H9 (cell line): ENCODE data around the gene FHOD3. TPM values are rescaled to one million over a fixed set of nuclear protein-coding genes. Genes with fewer than 3 reads are reported as not detected.
"Not testable (repeated sequence)": the region's sequence is repeated elsewhere in the genome, so short reads cannot be mapped to it uniquely, and the experiment has no call there.

Source experiments
- DNase-seq: peaks from one replicate; pipeline ENCODE4 v3.0.0-alpha.2; 2017
- H2AFZ ChIP-seq: one replicate; pipeline ENCODE4 v1.6.1; 2013; ENCODE audit warnings: mild to moderate bottlenecking, low read length, control low read depth, moderate library complexity
- H2AK5ac ChIP-seq: 2 replicates; pipeline ENCODE4 v1.6.1; 2013; ENCODE audit warnings: low read length, control low read depth, mixed read lengths; ENCODE audit not compliant: insufficient read length
- H2BK120ac ChIP-seq: one replicate; pipeline ENCODE4 v1.6.1; 2013; ENCODE audit warnings: low read depth, mild to moderate bottlenecking, low read length, control low read depth, inconsistent platforms; ENCODE audit not compliant: poor library complexity, severe bottlenecking
- H2BK12ac ChIP-seq: 2 replicates; pipeline ENCODE4 v1.6.1; 2013; ENCODE audit warnings: low read length, control low read depth, mixed read lengths, low read depth; ENCODE audit not compliant: insufficient read length
- H2BK15ac ChIP-seq: 2 replicates; pipeline ENCODE4 v1.6.1; 2013; ENCODE audit warnings: low read depth, low read length, control low read depth
- H2BK20ac ChIP-seq: one replicate; pipeline ENCODE4 v1.6.1; 2013; ENCODE audit warnings: low read depth, mild to moderate bottlenecking, low read length, control low read depth, inconsistent platforms; ENCODE audit not compliant: poor library complexity, severe bottlenecking
- H2BK5ac ChIP-seq: 2 replicates; pipeline ENCODE4 v1.6.1; 2013; ENCODE audit warnings: low read length, control low read depth, mixed read lengths; ENCODE audit not compliant: insufficient read length
- H3K14ac ChIP-seq: 2 replicates; pipeline ENCODE4 v1.6.1; 2013; ENCODE audit warnings: low read length, control low read depth; ENCODE audit not compliant: insufficient read depth
- H3K18ac ChIP-seq: 2 replicates; pipeline ENCODE4 v1.6.1; 2013; ENCODE audit warnings: low read depth, mild to moderate bottlenecking, mixed read lengths, low read length, control low read depth; ENCODE audit not compliant: insufficient read length
- H3K23ac ChIP-seq: 2 replicates; pipeline ENCODE4 v1.6.1; 2013; ENCODE audit warnings: low read length, control low read depth, mixed read lengths, low read depth; ENCODE audit not compliant: insufficient read length
- H3K23me2 ChIP-seq: 2 replicates; pipeline ENCODE4 v1.6.1; 2013; ENCODE audit warnings: low read depth, mild to moderate bottlenecking, mixed read lengths, low read length, control low read depth; ENCODE audit not compliant: insufficient read length, poor library complexity, severe bottlenecking
- H3K27ac ChIP-seq: 2 replicates; pipeline ENCODE4 v1.5.1; 2013; ENCODE audit warnings: low read length, control low read depth, mixed read lengths, low read depth; ENCODE audit not compliant: insufficient read length
- H3K27me3 ChIP-seq: 2 replicates; pipeline ENCODE4 v1.6.1; 2013; ENCODE audit warnings: low read length, control low read depth, inconsistent platforms; ENCODE audit not compliant: insufficient read depth
- H3K4ac ChIP-seq: 2 replicates; pipeline ENCODE4 v1.6.1; 2013; ENCODE audit warnings: low read depth, mild to moderate bottlenecking, control low read depth, inconsistent platforms, low read length, moderate library complexity
- H3K4me1 ChIP-seq: 2 replicates; pipeline ENCODE4 v1.6.1; 2013; ENCODE audit warnings: low read length, control low read depth, inconsistent platforms; ENCODE audit not compliant: insufficient read depth
- H3K4me2 ChIP-seq: 2 replicates; pipeline ENCODE4 v1.6.1; 2013; ENCODE audit warnings: low read length, control low read depth, mixed read lengths; ENCODE audit not compliant: insufficient read length, insufficient read depth
- H3K56ac ChIP-seq: 2 replicates; pipeline ENCODE4 v1.6.1; 2013; ENCODE audit warnings: low read depth, mild to moderate bottlenecking, mixed read lengths, low read length, control low read depth; ENCODE audit not compliant: insufficient read length
- H3K79me1 ChIP-seq: 2 replicates; pipeline ENCODE4 v1.6.1; 2013; ENCODE audit warnings: low read depth, mild to moderate bottlenecking, moderate library complexity, low read length, control low read depth, inconsistent platforms; ENCODE audit not compliant: insufficient read depth, poor library complexity, severe bottlenecking
- H3K79me2 ChIP-seq: 2 replicates; pipeline ENCODE4 v1.6.1; 2013; ENCODE audit warnings: low read length, control low read depth, inconsistent platforms; ENCODE audit not compliant: insufficient read depth
- H3K9ac ChIP-seq: 2 replicates; pipeline ENCODE4 v1.6.1; 2013; ENCODE audit warnings: low read length, control low read depth, mixed read lengths; ENCODE audit not compliant: insufficient read length; ENCODE audit errors: extremely low read depth
- H3K9me3 ChIP-seq: one replicate; pipeline ENCODE4 v1.6.1; 2013; ENCODE audit warnings: low read depth, low read length, inconsistent platforms; ENCODE audit not compliant: control insufficient read depth
- H3T11ph ChIP-seq: one replicate; pipeline ENCODE4 v1.6.1; 2013; ENCODE audit warnings: mild to moderate bottlenecking, low read length, control low read depth, inconsistent platforms
- H4K20me1 ChIP-seq: one replicate; pipeline ENCODE4 v1.6.1; 2013; ENCODE audit not compliant: control insufficient read depth, insufficient read length, insufficient read depth
- H4K5ac ChIP-seq: 2 replicates; pipeline ENCODE4 v1.6.1; 2013; ENCODE audit warnings: low read depth, mild to moderate bottlenecking, mixed read lengths, low read length, control low read depth; ENCODE audit not compliant: insufficient read length
- H4K8ac ChIP-seq: replicated peaks from 2 replicates; pipeline ENCODE4 v1.6.1; 2013; ENCODE audit warnings: low read length, control low read depth, mixed read lengths, low read depth; ENCODE audit not compliant: insufficient read length
- H4K91ac ChIP-seq: 2 replicates; pipeline ENCODE4 v1.6.1; 2013; ENCODE audit warnings: low read depth, mild to moderate bottlenecking, moderate library complexity, mixed read lengths, low read length, control low read depth; ENCODE audit not compliant: insufficient read length
- H3K27ac Mint-ChIP-seq, 3 experiments: 2 replicates in 2 of 3; 3 replicates in 1 of 3; pipeline ENCODE4 v1.8.0; 2020 to 2021; ENCODE audit warnings: mixed read lengths in 3 of 3, mild to moderate bottlenecking in 1 of 3, moderate library complexity in 1 of 3
- H3K27me3 Mint-ChIP-seq: 2 replicates; pipeline ENCODE4 v1.8.0; 2021; ENCODE audit warnings: low read depth, mild to moderate bottlenecking, moderate library complexity, mixed read lengths
- H3K36me3 Mint-ChIP-seq, 3 experiments: 2 replicates in 2 of 3; 3 replicates in 1 of 3; pipeline ENCODE4 v1.8.0; 2020 to 2021; ENCODE audit warnings: low read depth in 3 of 3, mixed read lengths in 3 of 3; ENCODE audit not compliant: insufficient read depth in 1 of 3
- H3K4me1 Mint-ChIP-seq, 2 experiments: 2 replicates each; pipeline ENCODE4 v1.8.0; 2020; ENCODE audit warnings: mixed read lengths in 2 of 2
- H3K4me3 Mint-ChIP-seq, 2 experiments: 2 replicates in 1 of 2; 3 replicates in 1 of 2; pipeline ENCODE4 v1.8.0; 2020 to 2021; ENCODE audit warnings: mild to moderate bottlenecking in 2 of 2, mixed read lengths in 2 of 2, moderate library complexity in 1 of 2
- H3K9me3 Mint-ChIP-seq, 2 experiments: 2 replicates in 1 of 2; 3 replicates in 1 of 2; pipeline ENCODE4 v1.8.0; 2020; ENCODE audit warnings: mild to moderate bottlenecking in 2 of 2, mixed read lengths in 2 of 2, moderate library complexity in 1 of 2
- WGBS: extraction: QIAGEN DNeasy Blood & Tissue Kit; methylation state at CpG from one replicate; pipeline ENCODE4 v1.1.7; 2013; ENCODE audit warnings: missing lambda C conversion rate, low lambda C conversion rate, mixed read lengths; ENCODE audit not compliant: insufficient read length; ENCODE audit errors: extremely low coverage; 5-methylcytosine and 5-hydroxymethylcytosine counted together
- total RNA-seq: library from RNA; stranded (reverse); gene quantifications from 2 replicates; pipeline ENCODE4 v1.2.1, GENCODE V29; 2021
- TF ChIP-seq, protein P1 (sequence below): fragments of 200-600 bp; sonication (generic); conservative IDR thresholded peaks from 3 replicates; pipeline ENCODE4 v1.8.0; 2021; ENCODE audit warnings: antibody characterized with exemption, mild to moderate bottlenecking

The FHOD3 gene
- total RNA-seq, 1 experiment from 2014 or later: 8.0 TPM

DNA sequence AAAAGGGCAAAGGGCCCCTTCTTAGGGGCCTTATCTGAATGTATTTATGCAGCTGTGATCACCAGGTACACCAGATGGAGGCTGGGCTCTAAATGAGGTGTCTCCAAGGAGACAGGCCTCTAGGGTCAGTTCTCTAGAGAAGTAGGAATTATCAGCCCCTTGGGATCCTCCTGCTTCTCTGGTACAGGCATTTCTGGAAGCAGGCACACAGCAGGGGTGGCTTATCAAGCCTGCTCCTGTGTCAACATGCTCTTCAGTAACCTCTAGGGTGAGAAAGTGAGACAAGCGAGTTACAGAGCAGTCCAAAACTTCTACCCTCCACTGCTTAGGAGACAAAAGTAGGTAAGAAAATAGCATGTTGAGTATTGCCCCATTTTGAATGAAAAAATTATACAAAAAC lies 517.5 kb downstream of the FHOD3 start:
- no peak overlapping the region; a peak in 1 of 7 replicates for H3K27ac Mint-ChIP-seq
- H2AFZ ChIP-seq: no peak overlapping the region

DNA sequence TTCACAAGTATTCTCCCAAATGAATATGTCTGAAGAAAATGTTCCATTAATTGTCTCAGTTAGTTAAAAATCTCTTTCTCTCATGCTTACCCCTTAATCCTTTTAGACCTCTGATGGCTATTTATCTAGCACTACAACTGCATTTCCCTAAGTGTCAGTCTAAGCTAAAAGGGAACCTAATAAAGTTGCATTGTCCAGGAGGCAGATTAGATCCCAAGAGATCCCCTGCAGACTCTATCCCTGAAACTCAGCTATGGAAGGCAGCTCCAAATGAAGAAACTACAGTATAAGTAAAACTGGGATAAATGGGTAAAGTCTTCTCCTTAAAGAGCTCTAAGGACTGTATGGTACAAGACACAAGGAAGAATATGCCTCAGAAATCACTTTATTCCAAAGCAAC lies 518.6 kb downstream of the FHOD3 start:
- H2BK120ac ChIP-seq, H3K9me3 Mint-ChIP-seq, H4K5ac ChIP-seq, H2BK12ac ChIP-seq, H3T11ph ChIP-seq, H3K14ac ChIP-seq, H3K23ac ChIP-seq, H4K8ac ChIP-seq, H3K27me3 Mint-ChIP-seq, H3K9me3 ChIP-seq, H3K79me1 ChIP-seq, H3K23me2 ChIP-seq, H3K4me2 ChIP-seq, H3K18ac ChIP-seq, H2BK15ac ChIP-seq, H3K27me3 ChIP-seq, H2BK5ac ChIP-seq, H3K4me1 Mint-ChIP-seq, H3K4me3 Mint-ChIP-seq, H4K20me1 ChIP-seq, H3K27ac ChIP-seq, H3K56ac ChIP-seq, H2AFZ ChIP-seq, H3K4me1 ChIP-seq, H2BK20ac ChIP-seq, H4K91ac ChIP-seq, H3K9ac ChIP-seq, DNase-seq, H3K79me2 ChIP-seq, H3K4ac ChIP-seq, H2AK5ac ChIP-seq: not testable (repeated sequence)
- H3K36me3 Mint-ChIP-seq: peaks cover 13 to 58% (median 42%) of the 10 kb centered on the region in 3 experiments; a peak in 6 of 7 replicates
- H3K27ac Mint-ChIP-seq: peak overlapping the region in 1 of 3 experiments; percentile 38; a peak in 1 of 7 replicates

More for the DNA sequence above, 517.5 kb downstream of the FHOD3 start:
- no CpG with 5 or more reads among the region's 1 CpG for WGBS
- Histone ChIP-seq H3K27me3 (no peaks in the 10 kb centered on the region), H3K27ac (no peak overlapping the region), H3K79me2 (no peaks in the 10 kb centered on the region), H2AK5ac (no peak overlapping the region), H2BK120ac (no peak overlapping the region), H2BK15ac (no peak overlapping the region), H3K4me1 (no peaks in the 10 kb centered on the region), H3T11ph (no peak overlapping the region), H4K8ac (no peak overlapping the region), H4K5ac (no peak overlapping the region), H3K23ac (no peak overlapping the region), H3K23me2 (no peaks in the 10 kb centered on the region), H2BK20ac (no peak overlapping the region), H3K14ac (no peak overlapping the region), H3K4me2 (no peak overlapping the region), H2BK5ac (no peak overlapping the region), H3K79me1 (no peaks in the 10 kb centered on the region), H2BK12ac (no peak overlapping the region), H3K9ac (no peak overlapping the region), H3K9me3 (no peaks in the 10 kb centered on the region), H3K56ac (no peak overlapping the region), H3K4ac (no peak overlapping the region), H4K91ac (no peak overlapping the region), H4K20me1 (no peaks in the 10 kb centered on the region), H3K18ac (no peak overlapping the region)
- no peak for DNase-seq
- H3K27me3 Mint-ChIP-seq: no peaks in the 10 kb centered on the region
- H3K36me3 Mint-ChIP-seq: peaks cover 13 to 61% (median 42%) of the 10 kb centered on the region in 3 experiments; a peak in 6 of 7 replicates
- H3K9me3 Mint-ChIP-seq: no peaks in the 10 kb centered on the region
- no peak overlapping the region for H3K4me3 Mint-ChIP-seq
- TF ChIP-seq, protein P1, sequence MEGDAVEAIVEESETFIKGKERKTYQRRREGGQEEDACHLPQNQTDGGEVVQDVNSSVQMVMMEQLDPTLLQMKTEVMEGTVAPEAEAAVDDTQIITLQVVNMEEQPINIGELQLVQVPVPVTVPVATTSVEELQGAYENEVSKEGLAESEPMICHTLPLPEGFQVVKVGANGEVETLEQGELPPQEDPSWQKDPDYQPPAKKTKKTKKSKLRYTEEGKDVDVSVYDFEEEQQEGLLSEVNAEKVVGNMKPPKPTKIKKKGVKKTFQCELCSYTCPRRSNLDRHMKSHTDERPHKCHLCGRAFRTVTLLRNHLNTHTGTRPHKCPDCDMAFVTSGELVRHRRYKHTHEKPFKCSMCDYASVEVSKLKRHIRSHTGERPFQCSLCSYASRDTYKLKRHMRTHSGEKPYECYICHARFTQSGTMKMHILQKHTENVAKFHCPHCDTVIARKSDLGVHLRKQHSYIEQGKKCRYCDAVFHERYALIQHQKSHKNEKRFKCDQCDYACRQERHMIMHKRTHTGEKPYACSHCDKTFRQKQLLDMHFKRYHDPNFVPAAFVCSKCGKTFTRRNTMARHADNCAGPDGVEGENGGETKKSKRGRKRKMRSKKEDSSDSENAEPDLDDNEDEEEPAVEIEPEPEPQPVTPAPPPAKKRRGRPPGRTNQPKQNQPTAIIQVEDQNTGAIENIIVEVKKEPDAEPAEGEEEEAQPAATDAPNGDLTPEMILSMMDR: no peak
- H3K4me1 Mint-ChIP-seq: peaks cover 0 to 6% of the 10 kb centered on the region in 2 experiments; a peak in 2 of 4 replicates
